Stimulated activated naive CD8-positive, alpha-beta T cell treated with anti-CD3 and anti-CD28 coated beads, Interleukin-15, Interleukin-2, amounts not matched to agents 100 U/mL and 50 U/mL, for 24 hours (primary cell): Measurements from ENCODE around the gene DSCAML1.
A peak's percentile ranks its signal among the peaks of the same experiment; 100 is the strongest.

Source experiments
- ATAC-seq: fragments of 150-1000 bp; cut with Tn5 transposase; one replicate; pipeline ENCODE4 v1.10.0; 2021
- DNase-seq: peaks from one replicate; pipeline ENCODE4 v3.0.0; 2021

DSCAML1 gene

GRCh38 chr11:117830674-117831351, 33.8 kb upstream of the DSCAML1 start:
- DNase-seq (peak; percentile 22), ATAC-seq (no peak)

- no peak for ATAC-seq
- DNase-seq, result no peak
These were observed 33.1 kb upstream of the DSCAML1 start for GRCh38 chr11:117830072-117830471.

GRCh38 chr11:117829369-117829725, 32.3 kb upstream of the DSCAML1 start:
- ATAC-seq (no peak), DNase-seq (peak; percentile 37)

GRCh38 chr11:117828611-117829368, 31.8 kb upstream of the DSCAML1 start:
- DNase-seq (peak; percentile 95), ATAC-seq (peak; percentile 98)

GRCh38 chr11:117827521-117828511, 30.8 kb upstream of the DSCAML1 start:
- peak; percentile 22 for DNase-seq

GRCh38 chr11:117826832-117827231, 29.8 kb upstream of the DSCAML1 start:
- ATAC-seq, result no peak
- peak; percentile 1 for DNase-seq

More at GRCh38 chr11:117827521-117828511, 30.8 kb upstream of the DSCAML1 start:
- ATAC-seq, result no peak

GRCh38 chr11:117826190-117826570, 29.2 kb upstream of the DSCAML1 start:
- DNase-seq, result peak; percentile 2

GRCh38 chr11:117825538-117826189, 28.6 kb upstream of the DSCAML1 start:
- ATAC-seq (no peak), DNase-seq (peak; percentile 3)

More at GRCh38 chr11:117826190-117826570, 29.2 kb upstream of the DSCAML1 start:
- ATAC-seq, result no peak

- peak; percentile 14 for DNase-seq
These were observed 27.8 kb upstream of the DSCAML1 start, which contains the start of gene FXYD2 for GRCh38 chr11:117824571-117825537. TSS of gene FXYD2 (minus strand) at chr11:117824744. CDS start at chr11:117824678, 66 bp downstream.

GRCh38 chr11:117823946-117824420, 27.0 kb upstream of the DSCAML1 start:
- ATAC-seq (no peak), DNase-seq (peak; percentile 39)

More at GRCh38 chr11:117824571-117825537, 27.8 kb upstream of the DSCAML1 start, which contains the start of gene FXYD2:
- ATAC-seq, result no peak

- DNase-seq, result peak; percentile 52
- ATAC-seq, result peak; percentile 62
These were observed 26.4 kb upstream of the DSCAML1 start for GRCh38 chr11:117823294-117823945.

GRCh38 chr11:117822074-117823033, 25.3 kb upstream of the DSCAML1 start:
- no peak for ATAC-seq
- DNase-seq, result peak; percentile 82

- no peak for DNase-seq
- no peak for ATAC-seq
These were observed 24.4 kb upstream of the DSCAML1 start for GRCh38 chr11:117821431-117821830.

GRCh38 chr11:117820516-117820915, 23.5 kb upstream of the DSCAML1 start:
- ATAC-seq, result no peak
- DNase-seq, result no peak

- DNase-seq (no peak), ATAC-seq (no peak)
These were observed 23.1 kb upstream of the DSCAML1 start for GRCh38 chr11:117820071-117820470.

- DNase-seq, result peak; percentile 25
These were observed 22.4 kb upstream of the DSCAML1 start for GRCh38 chr11:117819096-117820040.

More at GRCh38 chr11:117819096-117820040, 22.4 kb upstream of the DSCAML1 start:
- ATAC-seq, result no peak
